PC-3 (cell line): Measurements from ENCODE around the gene MIGA1. TPM values are rescaled to one million over a fixed set of nuclear protein-coding genes. Genes with fewer than 3 reads are reported as not detected.
A peak's percentile ranks its signal among the peaks of the same experiment; 100 is the strongest.

Experiments used
- ATAC-seq: fragments of 200-7000 bp; cut with Tn5 transposase; 2 replicates; pipeline ENCODE4 v1.9.1; 2020; ENCODE audit warnings: mild to moderate bottlenecking, moderate library complexity
- BruUV-seq: library from RNA; stranded (reverse); fragments of 400-500 nt; replicated peaks from 2 replicates; lab custom pipeline; 2021; lab: Mats Ljungman, UMichigan
- CTCF ChIA-PET: fragments of 300-600 bp; sonication (Branson Sonifier 250); formaldehyde crosslinking; loops from one replicate; lab custom pipeline; 2022; ENCODE audit warnings: antibody characterized with exemption; lab: Charles Lee
- POLR2A ChIA-PET: fragments of 300-600 bp; sonication (Branson Sonifier 250); formaldehyde crosslinking; loops from one replicate; lab custom pipeline; 2022; ENCODE audit warnings: antibody characterized with exemption; ENCODE audit not compliant: unreplicated experiment; lab: Charles Lee
- DNase-seq: peaks from one replicate; pipeline ENCODE4 v3.0.0-alpha.2; 2015
- H2AFZ ChIP-seq: fragments of 300-600 bp; sonication (generic); 2 replicates; pipeline ENCODE4 v1.6.0; 2016; ENCODE audit warnings: antibody characterized with exemption, low read length
- H3F3A ChIP-seq: fragments of 300-600 bp; sonication (generic); one replicate; pipeline ENCODE4 v1.6.0; 2017; ENCODE audit warnings: antibody characterized with exemption, low read length, control low read depth, mild to moderate bottlenecking; ENCODE audit not compliant: unreplicated experiment
- H3K27ac ChIP-seq: fragments of 300-600 bp; sonication (generic); 2 replicates; pipeline ENCODE4 v1.5.1; 2016; ENCODE audit warnings: mild to moderate bottlenecking, low read length
- H3K27me3 ChIP-seq: fragments of 300-600 bp; sonication (generic); 2 replicates; pipeline ENCODE4 v1.6.1; 2016; ENCODE audit warnings: low read length, mixed read lengths
- H3K36me3 ChIP-seq: fragments of 300-600 bp; sonication (generic); 2 replicates; pipeline ENCODE4 v1.6.1; 2016; ENCODE audit warnings: low read depth, mixed run types, low read length, mixed read lengths
- H3K4me1 ChIP-seq: fragments of 300-600 bp; sonication (generic); 2 replicates; pipeline ENCODE4 v1.5.1; 2016; ENCODE audit warnings: low read length; ENCODE audit not compliant: insufficient read depth
- H3K4me2 ChIP-seq: fragments of 300-600 bp; sonication (generic); 2 replicates; pipeline ENCODE4 v1.6.0; 2016; ENCODE audit warnings: low read length
- H3K4me3 ChIP-seq: fragments of 300-600 bp; sonication (generic); 2 replicates; pipeline ENCODE4 v1.5.1; 2016; ENCODE audit warnings: mild to moderate bottlenecking, low read length, mixed read lengths
- H3K79me2 ChIP-seq: fragments of 300-600 bp; sonication (generic); 2 replicates; pipeline ENCODE4 v1.6.1; 2017; ENCODE audit warnings: low read length, mixed read lengths
- H3K9ac ChIP-seq: fragments of 300-600 bp; sonication (generic); 2 replicates; pipeline ENCODE4 v1.6.0; 2016; ENCODE audit warnings: mild to moderate bottlenecking, low read length
- H3K9me2 ChIP-seq: fragments of 300-600 bp; sonication (generic); replicated peaks from 2 replicates; pipeline ENCODE4 v1.6.1; 2016; ENCODE audit warnings: mixed run types, low read length, mixed read lengths
- H3K9me3 ChIP-seq: fragments of 300-600 bp; sonication (generic); 2 replicates; pipeline ENCODE4 v1.6.1; 2016; ENCODE audit warnings: low read length, mixed read lengths
- H4K20me1 ChIP-seq: fragments of 300-600 bp; sonication (generic); 2 replicates; pipeline ENCODE4 v1.6.1; 2016; ENCODE audit warnings: low read length, mixed read lengths
- EZH2 ChIP-seq: fragments of 300-600 bp; sonication (generic); IDR thresholded peaks from one replicate; pipeline ENCODE4 v1.6.1; 2017; ENCODE audit warnings: antibody characterized with exemption, mild to moderate bottlenecking, low read length; ENCODE audit not compliant: unreplicated experiment
- EZH2phosphoT487 ChIP-seq: fragments of 300-600 bp; sonication (generic); IDR thresholded peaks from 2 replicates; pipeline ENCODE4 v1.6.1; 2018; ENCODE audit warnings: mild to moderate bottlenecking, antibody characterized with exemption, low read length, borderline replicate concordance
- intact Hi-C: fragments of 100-400 bp; cut with micrococcal nuclease; formaldehyde crosslinking; loops from 2 replicates; pipeline ENCODE4 v1.9.0; 2023
- total RNA-seq: library from RNA; depleted of rRNA; stranded (reverse); fragments of >200 nt; gene quantifications from 2 replicates; pipeline ENCODE4 v1.2.3, GENCODE V29; 2014
- TF ChIP-seq, protein P1 (sequence below): fragments of 300-600 bp; sonication (generic); conservative IDR thresholded peaks from 2 replicates; pipeline ENCODE4 v1.5.1; 2017; ENCODE audit warnings: antibody characterized with exemption, low read depth, mild to moderate bottlenecking, low read length

The MIGA1 gene
- total RNA-seq, 1 experiment from 2014 or later, result 6.5 TPM

DNA sequence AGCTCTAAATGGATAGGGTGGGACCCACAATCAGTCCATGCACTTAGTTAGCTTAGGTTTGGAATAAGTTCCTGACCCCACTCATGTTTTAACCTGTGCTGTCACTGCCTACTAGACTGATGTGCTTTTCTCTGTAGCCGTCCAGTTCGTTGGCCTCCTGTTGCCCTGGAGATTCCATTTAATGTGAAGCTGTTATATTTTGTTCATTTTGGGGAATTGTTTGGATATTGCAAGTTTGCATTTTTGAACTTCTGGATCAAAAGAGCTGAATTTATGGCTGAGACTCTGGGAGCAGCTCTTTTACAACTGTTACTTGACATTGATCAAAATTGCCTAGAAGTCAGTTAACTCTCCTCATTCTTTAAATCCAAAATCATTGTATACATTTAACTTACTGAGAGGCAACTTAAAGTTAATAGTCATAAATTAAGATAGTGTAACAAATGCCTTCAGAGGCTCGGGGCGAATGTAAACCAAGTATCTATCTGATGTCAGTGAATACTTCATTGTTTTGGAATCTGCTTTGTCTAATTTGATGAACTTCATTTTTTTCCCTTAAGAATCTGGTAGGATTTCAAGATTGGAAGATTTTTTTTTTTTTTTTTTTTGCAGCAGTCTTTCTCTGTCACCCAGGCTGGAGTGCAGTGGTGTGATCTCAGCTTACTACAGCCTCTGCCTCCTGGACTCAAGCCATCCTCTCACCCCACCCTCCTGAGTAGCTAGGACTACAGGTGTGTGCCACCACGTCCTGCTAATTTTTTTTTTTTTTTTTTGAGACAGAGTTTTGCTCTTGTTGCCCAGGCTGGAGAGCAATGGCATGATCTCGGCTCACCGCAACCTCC lies 38.1 kb downstream of the MIGA1 start:
- ATAC-seq (no peak), DNase-seq (no peak)
- Histone ChIP-seq H3K4me2 (no peak overlapping the region), H2AFZ (no peak overlapping the region), H3K27me3 (no peaks in the 10 kb centered on the region), H3K9me2 (no peaks in the 10 kb centered on the region), H3K9me3 (no peaks in the 10 kb centered on the region), H3K4me1 (no peaks in the 10 kb centered on the region), H3K9ac (no peak overlapping the region), H3K27ac (no peak overlapping the region), H3K36me3 (peaks cover 10% of the 10 kb centered on the region; the same call in 1 of the 2 replicates), H4K20me1 (no peaks in the 10 kb centered on the region), H3K79me2 (no peaks in the 10 kb centered on the region), H3K4me3 (no peak overlapping the region), H3F3A (no peaks in the 10 kb centered on the region)
- intact Hi-C loops, result no loop called here
- BruUV-seq, result no TSS peak
- CTCF ChIA-PET, result no interaction called here
- POLR2A ChIA-PET, result no interaction called here
- TF ChIP-seq, protein P1, sequence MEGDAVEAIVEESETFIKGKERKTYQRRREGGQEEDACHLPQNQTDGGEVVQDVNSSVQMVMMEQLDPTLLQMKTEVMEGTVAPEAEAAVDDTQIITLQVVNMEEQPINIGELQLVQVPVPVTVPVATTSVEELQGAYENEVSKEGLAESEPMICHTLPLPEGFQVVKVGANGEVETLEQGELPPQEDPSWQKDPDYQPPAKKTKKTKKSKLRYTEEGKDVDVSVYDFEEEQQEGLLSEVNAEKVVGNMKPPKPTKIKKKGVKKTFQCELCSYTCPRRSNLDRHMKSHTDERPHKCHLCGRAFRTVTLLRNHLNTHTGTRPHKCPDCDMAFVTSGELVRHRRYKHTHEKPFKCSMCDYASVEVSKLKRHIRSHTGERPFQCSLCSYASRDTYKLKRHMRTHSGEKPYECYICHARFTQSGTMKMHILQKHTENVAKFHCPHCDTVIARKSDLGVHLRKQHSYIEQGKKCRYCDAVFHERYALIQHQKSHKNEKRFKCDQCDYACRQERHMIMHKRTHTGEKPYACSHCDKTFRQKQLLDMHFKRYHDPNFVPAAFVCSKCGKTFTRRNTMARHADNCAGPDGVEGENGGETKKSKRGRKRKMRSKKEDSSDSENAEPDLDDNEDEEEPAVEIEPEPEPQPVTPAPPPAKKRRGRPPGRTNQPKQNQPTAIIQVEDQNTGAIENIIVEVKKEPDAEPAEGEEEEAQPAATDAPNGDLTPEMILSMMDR, result no peak
- TF ChIP-seq EZH2phosphoT487, result no peak
- no peak for TF ChIP-seq EZH2

DNA sequence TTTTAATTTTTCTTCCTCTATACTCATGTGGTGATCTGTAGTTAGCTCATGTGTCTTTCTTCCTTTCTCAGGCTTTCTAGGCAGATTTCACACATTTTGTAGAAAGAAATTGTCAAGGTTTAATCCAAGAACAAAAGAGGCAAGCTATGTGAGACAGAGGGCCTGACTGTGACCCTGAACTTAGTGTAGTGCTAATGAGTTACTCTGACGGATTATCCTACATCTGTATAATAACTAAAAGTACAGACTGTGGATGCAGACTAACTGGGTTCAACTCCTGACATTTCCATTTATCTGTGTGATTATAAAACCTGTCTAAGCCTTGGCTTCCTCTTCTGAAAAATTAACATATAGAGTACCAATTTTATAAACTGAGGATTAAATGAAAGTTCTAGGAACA lies 40.7 kb downstream of the MIGA1 start:
- Histone ChIP-seq H3K4me3 (no peak overlapping the region), H3K4me1 (peaks cover 15% of the 10 kb centered on the region), H3K36me3 (0 out of 2 replicates have a peak, but pooled peaks cover 3% of the 10 kb centered on the region), H3K4me2 (no peak overlapping the region), H3K79me2 (no peaks in the 10 kb centered on the region), H3F3A (no peaks in the 10 kb centered on the region), H4K20me1 (no peaks in the 10 kb centered on the region), H3K27ac (no peak overlapping the region), H3K9ac (no peak overlapping the region), H3K27me3 (no peaks in the 10 kb centered on the region), H3K9me3 (no peaks in the 10 kb centered on the region), H3K9me2 (no peaks in the 10 kb centered on the region), H2AFZ (no peak overlapping the region)
- ChIA-PET CTCF (interaction anchor here (0.5 kb wide), 1 partner anchor 295 kb away, joined by 3 read pairs; no protein-coding TSS in a partner anchor), POLR2A (no interaction called here)
- no peak for DNase-seq
- ATAC-seq, result no peak
- intact Hi-C loops, result loop anchor here (10.0 kb wide), 3 partner anchors 65 to 295 kb away; partner anchors contain the start of genes USP33 and ZZZ3
- TF ChIP-seq, protein P1, result no peak
- BruUV-seq, result no TSS peak

DNA sequence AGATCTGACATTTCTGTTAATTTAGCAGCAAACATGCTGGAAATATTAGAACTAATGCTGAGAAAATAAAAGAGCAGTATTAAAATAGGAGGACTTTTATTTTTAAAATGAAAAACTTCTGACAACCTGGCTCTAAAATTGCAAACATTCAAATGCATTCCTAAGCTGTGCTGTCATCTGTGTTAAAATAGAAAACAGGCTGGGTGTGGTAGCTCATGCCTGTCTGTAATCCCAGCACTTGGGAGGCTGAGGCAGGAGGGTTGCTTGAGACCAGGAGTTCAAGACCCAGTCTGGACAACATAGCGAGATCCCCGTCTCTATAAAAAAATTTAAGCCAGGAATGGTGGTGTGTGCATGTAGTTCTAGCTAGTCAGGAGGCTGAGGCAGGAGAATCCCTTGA lies 44.6 kb downstream of the MIGA1 start:
- Histone ChIP-seq H3K9me2 (no peaks in the 10 kb centered on the region), H4K20me1 (no peaks in the 10 kb centered on the region), H3K4me3 (peak overlapping the region; percentile 22; the same call in 1 of the 2 replicates), H3K4me2 (peak overlapping the region; percentile 19), H3K36me3 (no peaks in the 10 kb centered on the region), H3F3A (no peaks in the 10 kb centered on the region), H3K4me1 (peaks cover 15% of the 10 kb centered on the region), H3K9me3 (no peaks in the 10 kb centered on the region), H3K27ac (peak overlapping the region; percentile 53), H3K27me3 (no peaks in the 10 kb centered on the region), H2AFZ (no peak overlapping the region), H3K79me2 (no peaks in the 10 kb centered on the region), H3K9ac (no peak overlapping the region)
- intact Hi-C loops, result loop anchor here (10.0 kb wide), 3 partner anchors 69 to 291 kb away; partner anchors contain the start of genes USP33 and ZZZ3
- TF ChIP-seq, protein P1, result no peak
- TF ChIP-seq EZH2 (no peak), EZH2phosphoT487 (no peak)
- ATAC-seq, result peak; percentile 91
- BruUV-seq, result no TSS peak
- ChIA-PET POLR2A (interaction anchor here (0.6 kb wide), 1 partner anchor 142 kb away, joined by 4 read pairs; the partner anchor contains the start of gene ZZZ3), CTCF (interaction anchor here (0.6 kb wide), 1 partner anchor 143 kb away, joined by 8 read pairs; no protein-coding TSS in a partner anchor)
- DNase-seq, result peak; percentile 79
